Cardiac ventricle fibroblast (primary cell): Measurements from ENCODE around the gene SPDYE16. TPM values are rescaled to one million over a fixed set of nuclear protein-coding genes. Genes with fewer than 3 reads are reported as not detected.

Experiments used
- total RNA-seq: library from RNA; depleted of rRNA; stranded (reverse); fragments of >200 nt; gene quantifications from 2 replicates; pipeline ENCODE4 v1.2.3, GENCODE V29; 2015

The SPDYE16 gene, protein sequence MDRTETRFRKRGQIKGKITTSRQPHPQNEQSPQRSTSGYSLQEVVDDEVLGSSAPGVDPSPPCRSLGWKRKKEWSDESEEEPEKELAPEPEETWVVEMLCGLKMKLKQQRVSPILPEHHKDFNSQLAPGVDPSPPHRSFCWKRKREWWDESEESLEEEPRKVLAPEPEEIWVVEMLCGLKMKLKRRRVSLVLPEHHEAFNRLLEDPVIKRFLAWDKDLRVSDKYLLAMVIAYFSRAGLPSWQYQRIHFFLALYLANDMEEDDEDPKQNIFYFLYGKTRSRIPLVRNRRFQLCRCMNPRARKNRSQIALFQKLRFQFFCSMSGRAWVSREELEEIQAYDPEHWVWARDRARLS
- 0.75 TPM in 1 of 2 replicates, not detected in the other for total RNA-seq

GRCh38 chr7:76543197-76543596, at the start of gene SPDYE16:
TSS of gene SPDYE16 (minus strand) at chr7:76543297. CDS start at chr7:76541459, 1,838 bp downstream.

DNA sequence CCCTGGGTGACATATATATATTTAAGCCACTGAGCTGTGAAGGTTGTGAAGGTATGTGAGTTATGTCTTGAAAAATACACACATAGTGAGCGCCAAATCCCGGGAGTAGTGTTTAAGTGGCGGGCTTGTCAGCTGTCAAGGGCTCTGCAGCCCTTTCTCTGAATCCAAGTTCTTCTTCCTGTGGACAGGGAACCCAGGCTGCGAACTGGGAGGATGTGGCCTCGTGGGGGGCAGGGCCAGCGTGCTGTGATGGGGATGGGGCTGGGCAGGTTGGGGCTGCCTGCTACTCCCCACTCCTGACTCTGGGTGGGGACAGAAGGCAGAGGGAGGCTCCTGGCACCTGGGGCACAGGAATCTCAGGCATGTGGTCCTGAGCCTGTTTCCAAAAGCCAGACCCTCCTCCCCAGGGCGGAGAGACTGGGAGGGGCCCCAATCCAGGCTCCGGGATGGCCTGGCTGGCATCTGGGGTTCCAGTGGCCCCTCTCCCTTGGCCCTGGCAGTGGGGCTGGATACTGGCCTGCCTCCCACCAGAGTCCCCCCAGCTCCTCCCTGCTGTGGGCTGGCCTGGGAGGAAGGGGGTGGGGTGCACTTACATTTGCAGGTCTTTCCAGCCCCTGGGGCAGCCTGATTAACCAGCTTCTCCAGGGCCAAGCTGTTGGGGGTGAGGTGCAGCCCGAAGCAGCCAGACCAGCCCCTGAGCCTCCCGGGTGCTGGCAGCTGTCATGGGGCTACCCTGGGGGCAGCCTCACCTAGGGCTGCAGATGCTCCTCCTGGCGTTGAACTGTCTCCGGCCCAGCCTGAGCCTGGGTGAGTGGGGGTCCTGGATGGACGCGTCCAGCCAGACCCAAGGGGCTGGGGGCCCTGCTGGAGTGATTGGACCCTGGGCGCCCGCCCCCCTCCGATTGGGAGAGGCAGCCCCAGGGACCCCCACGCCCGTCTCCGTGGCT, 32.9 kb downstream of the SPDYE16 start, which contains the start of gene UPK3B:
Gene UPK3B, plus strand, starts transcription at position 622 of the 947 bp plus-strand sequence. Its CDS starts 101 bp downstream, at position 723.

Other genes with a start within 250 kb of the SPDYE16 start
- gene HSPB1, start 240.6 kb downstream of the SPDYE16 start, total RNA-seq = 467 and 471 TPM in 2 replicates
- gene YWHAG, start 184.3 kb downstream of the SPDYE16 start, total RNA-seq = 71.0 and 81.4 TPM in 2 replicates
- gene SSC4D, start 133.6 kb downstream of the SPDYE16 start, total RNA-seq = 0.37 and 1.2 TPM in 2 replicates
- gene ZP3, start 118.3 kb downstream of the SPDYE16 start, total RNA-seq = 3.7 and 4.6 TPM in 2 replicates
- 7.8 and 17.3 TPM in 2 replicates for gene DTX2, start 81.6 kb downstream of the SPDYE16 start, total RNA-seq
- not detected in 2 replicates for gene UPK3B, start 32.7 kb downstream of the SPDYE16 start, total RNA-seq
- gene POMZP3, start 84.0 kb upstream of the SPDYE16 start, total RNA-seq = 1.6 and 2.0 TPM in 2 replicates